Hepatocyte (in vitro differentiated cells): ENCODE results near the gene OSBP. TPM values are rescaled to one million over a fixed set of nuclear protein-coding genes. Genes with fewer than 3 reads are reported as not detected.

Source experiments
- DNase-seq: peaks from one replicate; pipeline ENCODE4 v3.0.0-alpha.2; 2016; ENCODE audit warnings: low spot score
- H2AFZ ChIP-seq: fragments of 200-600 bp; sonication (generic); 2 replicates; pipeline ENCODE4 v1.6.0; 2016; ENCODE audit warnings: antibody characterized with exemption, mild to moderate bottlenecking
- H3K27ac ChIP-seq: fragments of 200-600 bp; sonication (generic); 2 replicates; pipeline ENCODE4 v1.5.1; 2016; ENCODE audit warnings: mild to moderate bottlenecking
- H3K27me3 ChIP-seq: fragments of 200-600 bp; sonication (generic); 2 replicates; pipeline ENCODE4 v1.6.1; 2016
- H3K36me3 ChIP-seq: fragments of 200-600 bp; sonication (generic); replicated peaks from 2 replicates; pipeline ENCODE4 v1.5.1; 2016; ENCODE audit warnings: low read depth; ENCODE audit not compliant: insufficient read depth
- H3K4me1 ChIP-seq: fragments of 200-600 bp; sonication (generic); 2 replicates; pipeline ENCODE4 v1.5.1; 2016; ENCODE audit warnings: mild to moderate bottlenecking, moderate library complexity; ENCODE audit not compliant: insufficient read depth
- H3K4me2 ChIP-seq: fragments of 200-600 bp; sonication (generic); 2 replicates; pipeline ENCODE4 v1.6.0; 2016
- H3K4me3 ChIP-seq: fragments of 200-600 bp; sonication (generic); 2 replicates; pipeline ENCODE4 v1.5.1; 2016; ENCODE audit warnings: mild to moderate bottlenecking
- H3K79me2 ChIP-seq: fragments of 200-600 bp; sonication (generic); 2 replicates; pipeline ENCODE4 v1.6.0; 2017; ENCODE audit warnings: mild to moderate bottlenecking
- H3K9me2 ChIP-seq: fragments of 200-600 bp; sonication (generic); replicated peaks from 2 replicates; pipeline ENCODE4 v1.6.0; 2017; ENCODE audit warnings: mild to moderate bottlenecking; ENCODE audit not compliant: insufficient read depth
- H3K9me3 ChIP-seq: fragments of 200-600 bp; sonication (generic); 2 replicates; pipeline ENCODE4 v1.5.1; 2016; ENCODE audit warnings: low read depth, mild to moderate bottlenecking
- H4K20me1 ChIP-seq: fragments of 200-600 bp; sonication (generic); 2 replicates; pipeline ENCODE4 v1.6.0; 2016; ENCODE audit warnings: mild to moderate bottlenecking; ENCODE audit not compliant: insufficient read depth, poor library complexity, severe bottlenecking
- EZH2 ChIP-seq: fragments of 200-600 bp; sonication (generic); IDR thresholded peaks from 2 replicates; pipeline ENCODE4 v1.6.1; 2016; ENCODE audit warnings: antibody characterized with exemption, mild to moderate bottlenecking, borderline replicate concordance
- EZH2phosphoT487 ChIP-seq: fragments of 200-600 bp; sonication (generic); IDR thresholded peaks from one replicate; pipeline ENCODE4 v1.6.1; 2018; ENCODE audit warnings: antibody characterized with exemption, mild to moderate bottlenecking, low read depth, moderate library complexity; ENCODE audit not compliant: unreplicated experiment, severe bottlenecking
- WGBS: methylation state at CpG from one replicate; pipeline ENCODE4 v1.1.6; 2016; ENCODE audit warnings: low lambda C conversion rate; ENCODE audit errors: missing lambda C conversion rate; 5-methylcytosine and 5-hydroxymethylcytosine counted together
- polyA plus RNA-seq: library from polyadenylated mRNA; unstranded; fragments of >200 nt; fragmentation: Nextera tagmentation; extraction: Ambion mirVana; gene quantifications from 2 replicates; pipeline ENCODE4 v1.2.1, GENCODE V29; 2016
- total RNA-seq: library from RNA; depleted of rRNA; stranded (reverse); fragments of >200 nt; gene quantifications from 2 replicates; pipeline ENCODE4 v1.2.3, GENCODE V29; 2014
- TF ChIP-seq, protein P1 (sequence below): fragments of 200-600 bp; sonication (generic); IDR thresholded peaks from 2 replicates; pipeline ENCODE4 v1.5.1; 2016; ENCODE audit warnings: antibody characterized with exemption, mild to moderate bottlenecking; ENCODE audit not compliant: poor library complexity

OSBP gene
- total and polyA plus RNA-seq, 2 experiments from 2014 or later = 28.6 to 43.8 TPM

DNA sequence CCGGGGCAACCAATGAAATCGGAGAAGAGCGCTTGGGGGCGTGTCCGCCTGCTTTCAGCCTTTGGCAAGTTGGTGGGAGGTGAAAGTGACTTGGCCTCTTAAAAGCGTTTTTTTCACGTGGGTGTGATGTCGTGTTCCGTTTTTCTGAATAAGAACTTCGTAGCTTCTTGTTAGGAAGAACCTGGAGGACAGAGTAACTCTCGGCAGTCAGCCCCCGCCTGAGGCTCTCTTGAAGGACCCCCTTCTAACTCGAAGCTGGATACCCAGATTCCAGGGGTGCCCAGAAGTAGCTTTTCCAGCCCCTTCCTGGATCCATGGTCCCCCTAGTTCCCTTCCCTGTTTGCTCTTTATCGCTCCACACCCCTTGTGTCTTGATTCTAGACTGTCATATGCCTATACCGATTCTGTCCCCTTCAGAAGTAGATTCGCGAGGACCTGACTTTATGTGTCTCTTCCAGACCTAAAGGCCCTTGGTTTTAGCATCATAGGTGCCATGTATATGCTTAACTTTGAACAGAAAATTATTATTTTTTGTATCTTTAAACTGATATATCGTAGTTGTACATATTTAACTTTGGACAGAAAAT lies 915 bp upstream of the OSBP start:
- 15% methylated on average over 18 of the region's 18 CpGs for WGBS
- H3K79me2 ChIP-seq = peaks cover 38% of the 10 kb centered on the region
- no peaks in the 10 kb centered on the region for H3K27me3 ChIP-seq
- peak overlapping the region; percentile 14 for H3K4me3 ChIP-seq
- no peak for TF ChIP-seq EZH2phosphoT487
- DNase-seq = no peak
- H3K27ac ChIP-seq = peak overlapping the region; percentile 86
- peaks cover 23% of the 10 kb centered on the region for H3K4me1 ChIP-seq
- peak overlapping the region; percentile 59 for H2AFZ ChIP-seq
- no peaks in the 10 kb centered on the region for H3K9me3 ChIP-seq
- peak overlapping the region; percentile 71 for H3K4me2 ChIP-seq
- no peaks in the 10 kb centered on the region for H3K36me3 ChIP-seq
- H4K20me1 ChIP-seq = peaks cover 33% of the 10 kb centered on the region
- no peaks in the 10 kb centered on the region for H3K9me2 ChIP-seq

DNA sequence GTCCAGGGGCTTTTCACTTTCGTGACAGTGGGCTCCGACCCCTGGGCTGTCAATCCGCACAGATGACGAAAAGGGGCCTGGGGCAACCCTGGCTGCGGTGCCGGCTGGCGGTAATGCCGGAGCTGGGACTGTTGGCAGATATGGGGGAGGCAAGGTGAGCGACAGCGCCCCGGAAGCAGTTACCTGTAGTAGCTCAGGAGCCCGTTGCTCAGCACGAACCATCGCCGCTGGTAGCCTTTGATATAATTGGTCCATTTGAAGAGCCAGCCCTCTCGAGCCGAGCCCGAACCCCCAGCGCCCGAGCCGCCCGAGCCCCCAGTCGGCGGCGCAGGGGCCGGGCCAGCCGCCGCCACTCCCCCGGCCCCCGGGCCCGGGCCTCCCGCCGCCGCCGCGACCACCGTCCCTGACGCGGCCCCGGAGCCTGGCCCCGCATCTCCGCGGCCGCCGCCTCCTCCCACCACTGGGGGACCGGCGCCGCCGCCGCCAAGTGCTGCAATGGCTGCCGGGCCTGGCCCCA lies 396 bp downstream of the OSBP start:
- peaks cover 52% of the 10 kb centered on the region for H3K79me2 ChIP-seq
- H3K4me3 ChIP-seq = peak overlapping the region; percentile 69
- H3K4me2 ChIP-seq = peak overlapping the region; percentile 90
- TF ChIP-seq, protein P1, sequence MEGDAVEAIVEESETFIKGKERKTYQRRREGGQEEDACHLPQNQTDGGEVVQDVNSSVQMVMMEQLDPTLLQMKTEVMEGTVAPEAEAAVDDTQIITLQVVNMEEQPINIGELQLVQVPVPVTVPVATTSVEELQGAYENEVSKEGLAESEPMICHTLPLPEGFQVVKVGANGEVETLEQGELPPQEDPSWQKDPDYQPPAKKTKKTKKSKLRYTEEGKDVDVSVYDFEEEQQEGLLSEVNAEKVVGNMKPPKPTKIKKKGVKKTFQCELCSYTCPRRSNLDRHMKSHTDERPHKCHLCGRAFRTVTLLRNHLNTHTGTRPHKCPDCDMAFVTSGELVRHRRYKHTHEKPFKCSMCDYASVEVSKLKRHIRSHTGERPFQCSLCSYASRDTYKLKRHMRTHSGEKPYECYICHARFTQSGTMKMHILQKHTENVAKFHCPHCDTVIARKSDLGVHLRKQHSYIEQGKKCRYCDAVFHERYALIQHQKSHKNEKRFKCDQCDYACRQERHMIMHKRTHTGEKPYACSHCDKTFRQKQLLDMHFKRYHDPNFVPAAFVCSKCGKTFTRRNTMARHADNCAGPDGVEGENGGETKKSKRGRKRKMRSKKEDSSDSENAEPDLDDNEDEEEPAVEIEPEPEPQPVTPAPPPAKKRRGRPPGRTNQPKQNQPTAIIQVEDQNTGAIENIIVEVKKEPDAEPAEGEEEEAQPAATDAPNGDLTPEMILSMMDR = no peak
- no peak for TF ChIP-seq EZH2
- TF ChIP-seq EZH2phosphoT487 = no peak
- peak; percentile 77 for DNase-seq
- 2% methylated on average over 34 of the region's 51 CpGs for WGBS
- H3K36me3 ChIP-seq = no peaks in the 10 kb centered on the region
- no peaks in the 10 kb centered on the region for H3K27me3 ChIP-seq
- H2AFZ ChIP-seq = no peak overlapping the region
- peaks cover 23% of the 10 kb centered on the region for H3K4me1 ChIP-seq
- peak overlapping the region; percentile 89 for H3K27ac ChIP-seq
- peaks cover 38% of the 10 kb centered on the region for H4K20me1 ChIP-seq
- H3K9me3 ChIP-seq = no peaks in the 10 kb centered on the region
- H3K9me2 ChIP-seq = no peaks in the 10 kb centered on the region

DNA sequence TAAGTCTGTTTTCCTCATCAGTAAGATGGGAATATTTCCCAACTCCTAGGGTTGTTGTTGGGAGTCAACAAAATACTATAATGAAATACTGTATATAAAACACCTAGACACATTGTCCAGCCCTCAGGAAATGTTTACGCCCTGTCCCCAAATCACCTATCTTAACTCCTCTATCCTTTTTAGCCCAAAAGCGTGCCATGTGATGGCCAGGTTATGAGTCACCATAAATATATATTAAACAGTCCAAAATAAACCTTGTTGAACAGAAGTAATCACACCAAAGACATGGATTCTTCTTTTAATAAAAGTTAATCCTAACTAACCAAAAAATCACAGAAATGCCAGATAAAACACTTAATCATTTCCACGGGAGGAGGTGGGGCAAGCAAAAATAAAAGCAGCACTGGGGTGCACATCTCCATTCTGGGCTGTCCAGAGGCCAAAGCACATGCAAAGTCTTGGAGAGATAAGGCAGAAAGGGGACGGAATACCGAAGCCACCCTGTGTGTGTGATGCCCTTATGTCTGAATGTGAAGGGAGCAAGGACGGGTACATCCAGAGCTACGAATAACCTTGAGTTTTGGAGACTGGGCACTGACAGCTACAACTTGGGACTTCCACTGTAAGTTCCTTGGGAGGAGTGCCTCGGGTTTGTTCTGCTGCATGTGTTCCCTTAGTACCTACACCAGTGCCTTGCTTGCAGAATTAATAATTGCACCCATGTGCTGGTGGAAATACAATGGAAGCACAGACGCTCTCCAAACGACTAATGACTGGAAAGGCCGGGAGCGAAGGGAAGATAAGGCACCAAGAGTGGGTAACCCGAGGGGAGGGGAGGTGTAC lies 1.1 kb downstream of the OSBP start:
- WGBS = 21% methylated on average over 13 of the region's 13 CpGs
- peak overlapping the region; percentile 69 for H3K4me3 ChIP-seq
- no peaks in the 10 kb centered on the region for H3K9me2 ChIP-seq
- no peaks in the 10 kb centered on the region for H3K27me3 ChIP-seq
- no peak overlapping the region for H2AFZ ChIP-seq
- H3K4me2 ChIP-seq = peak overlapping the region; percentile 90
- H3K79me2 ChIP-seq = peaks cover 58% of the 10 kb centered on the region
- peak; percentile 4 for DNase-seq
- peak overlapping the region; percentile 89 for H3K27ac ChIP-seq
- H3K36me3 ChIP-seq = no peaks in the 10 kb centered on the region
- no peaks in the 10 kb centered on the region for H3K9me3 ChIP-seq
- TF ChIP-seq, protein P1 = no peak
- TF ChIP-seq EZH2 (no peak), EZH2phosphoT487 (no peak)
- H4K20me1 ChIP-seq = peaks cover 38% of the 10 kb centered on the region
- H3K4me1 ChIP-seq = peaks cover 23% of the 10 kb centered on the region
